ENCODE measurements around the gene ZC3H4. TPM values are rescaled to one million over a fixed set of nuclear protein-coding genes. Genes with fewer than 3 reads are reported as not detected.

ZC3H4 gene
- 111 and 114 TPM in 2 replicates for total RNA-seq

- Mint-ChIP-seq H3K27ac (peak within 1 kb of the TSS; percentile 99), H3K27me3 (ENCODE audit: insufficient read depth) (no peaks in the 10 kb centered on the region), H3K9me3 (no peaks in the 10 kb centered on the region), H3K4me3 (peak within 1 kb of the TSS; percentile 92), H3K36me3 (ENCODE audit: low read depth) (peaks cover 23% of the 10 kb centered on the region), H3K4me1 (ENCODE audit: low read depth) (peaks cover 33% of the 10 kb centered on the region)
- intact Hi-C loops (cut with micrococcal nuclease) = loop anchor here (1.0 to 5.0 kb wide), 9 partner anchors 17 to 632 kb away; partner anchors contain the start of genes CALM3, CCDC9, INAFM1 and NOP53
- DNase-seq (ENCODE audit: low spot score) = peak; percentile 100
Observed at GRCh38 chr19:47112997-47113849, at the start of gene ZC3H4. Gene ZC3H4 (minus strand): TSS chr19:47113776. CDS start chr19:47112584, 1,192 bp downstream.

- peaks cover 28% of the 10 kb centered on the region for H3K36me3 Mint-ChIP-seq (ENCODE audit: low read depth)
- no peaks in the 10 kb centered on the region for H3K9me3 Mint-ChIP-seq
- peaks cover 48% of the 10 kb centered on the region for H3K4me1 Mint-ChIP-seq (ENCODE audit: low read depth)
- no peaks in the 10 kb centered on the region for H3K27me3 Mint-ChIP-seq (ENCODE audit: insufficient read depth)
- no peak overlapping the region for H3K4me3 Mint-ChIP-seq
- DNase-seq (ENCODE audit: low spot score) = no peak
- intact Hi-C loops (cut with micrococcal nuclease) = no loop called here
- H3K27ac Mint-ChIP-seq = no peak overlapping the region
Observed at GRCh38 chr19:47161876-47162489, 48.4 kb upstream of the ZC3H4 start.

- Mint-ChIP-seq H3K4me3 (peak overlapping the region; percentile 81), H3K4me1 (ENCODE audit: low read depth) (peaks cover 51% of the 10 kb centered on the region), H3K27ac (peak overlapping the region; percentile 87), H3K36me3 (ENCODE audit: low read depth) (peaks cover 39% of the 10 kb centered on the region), H3K27me3 (ENCODE audit: insufficient read depth) (no peaks in the 10 kb centered on the region), H3K9me3 (no peaks in the 10 kb centered on the region)
- DNase-seq (ENCODE audit: low spot score) = peak; percentile 29
- intact Hi-C loops (cut with micrococcal nuclease) = loop anchor here (1.0 kb wide), 4 partner anchors 17 to 68 kb away; no protein-coding TSS in a partner anchor
Observed at GRCh38 chr19:47158879-47159503, 45.4 kb upstream of the ZC3H4 start.

GRCh38 chr19:47158367-47158791 lies 44.8 kb upstream of the ZC3H4 start:
- intact Hi-C loops (cut with micrococcal nuclease) = loop anchor here (1.0 kb wide), 1 partner anchor 69 kb away; no protein-coding TSS in a partner anchor
- Mint-ChIP-seq H3K4me1 (ENCODE audit: low read depth) (peaks cover 51% of the 10 kb centered on the region), H3K27ac (peak overlapping the region; percentile 87), H3K4me3 (peak overlapping the region; percentile 81), H3K9me3 (no peaks in the 10 kb centered on the region), H3K36me3 (ENCODE audit: low read depth) (peaks cover 39% of the 10 kb centered on the region), H3K27me3 (ENCODE audit: insufficient read depth) (no peaks in the 10 kb centered on the region)
- no peak for DNase-seq (ENCODE audit: low spot score)

GRCh38 chr19:47157431-47158321 lies 44.1 kb upstream of the ZC3H4 start:
- H3K4me3 Mint-ChIP-seq = peak overlapping the region; percentile 81
- no peaks in the 10 kb centered on the region for H3K27me3 Mint-ChIP-seq (ENCODE audit: insufficient read depth)
- peaks cover 44% of the 10 kb centered on the region for H3K36me3 Mint-ChIP-seq (ENCODE audit: low read depth)
- H3K27ac Mint-ChIP-seq = peak overlapping the region; percentile 90
- no peaks in the 10 kb centered on the region for H3K9me3 Mint-ChIP-seq
- intact Hi-C loops (cut with micrococcal nuclease) = loop anchor here (1.0 kb wide), 2 partner anchors 8 to 70 kb away; no protein-coding TSS in a partner anchor
- peaks cover 57% of the 10 kb centered on the region for H3K4me1 Mint-ChIP-seq (ENCODE audit: low read depth)
- peak; percentile 23 for DNase-seq (ENCODE audit: low spot score)

- intact Hi-C loops (cut with micrococcal nuclease) = loop anchor here (1.0 kb wide), 1 partner anchor 8 kb away; no protein-coding TSS in a partner anchor
- H3K4me3 Mint-ChIP-seq = peak overlapping the region; percentile 81
- H3K27ac Mint-ChIP-seq = peak overlapping the region; percentile 90
- H3K9me3 Mint-ChIP-seq = no peaks in the 10 kb centered on the region
- H3K27me3 Mint-ChIP-seq (ENCODE audit: insufficient read depth) = no peaks in the 10 kb centered on the region
- peak; percentile 29 for DNase-seq (ENCODE audit: low spot score)
- peaks cover 58% of the 10 kb centered on the region for H3K4me1 Mint-ChIP-seq (ENCODE audit: low read depth)
- peaks cover 47% of the 10 kb centered on the region for H3K36me3 Mint-ChIP-seq (ENCODE audit: low read depth)
Observed at GRCh38 chr19:47156861-47157430, 43.4 kb upstream of the ZC3H4 start.

- H3K4me1 Mint-ChIP-seq (ENCODE audit: low read depth) = peaks cover 58% of the 10 kb centered on the region
- no peak overlapping the region for H3K4me3 Mint-ChIP-seq
- H3K27ac Mint-ChIP-seq = no peak overlapping the region
- no peaks in the 10 kb centered on the region for H3K9me3 Mint-ChIP-seq
- intact Hi-C loops (cut with micrococcal nuclease) = no loop called here
- H3K27me3 Mint-ChIP-seq (ENCODE audit: insufficient read depth) = no peaks in the 10 kb centered on the region
- H3K36me3 Mint-ChIP-seq (ENCODE audit: low read depth) = peaks cover 58% of the 10 kb centered on the region
- DNase-seq (ENCODE audit: low spot score) = no peak
Observed at GRCh38 chr19:47155148-47155547, 41.6 kb upstream of the ZC3H4 start.

GRCh38 chr19:47153266-47153665 lies 39.7 kb upstream of the ZC3H4 start:
- intact Hi-C loops (cut with micrococcal nuclease) = no loop called here
- Mint-ChIP-seq H3K4me1 (ENCODE audit: low read depth) (peaks cover 54% of the 10 kb centered on the region), H3K4me3 (no peak overlapping the region)

GRCh38 chr19:47152632-47153031 lies 39.1 kb upstream of the ZC3H4 start:
- no peaks in the 10 kb centered on the region for H3K27me3 Mint-ChIP-seq (ENCODE audit: insufficient read depth)
- H3K9me3 Mint-ChIP-seq = no peaks in the 10 kb centered on the region
- no peak overlapping the region for H3K4me3 Mint-ChIP-seq
- no peak for DNase-seq (ENCODE audit: low spot score)
- peaks cover 61% of the 10 kb centered on the region for H3K36me3 Mint-ChIP-seq (ENCODE audit: low read depth)
- H3K27ac Mint-ChIP-seq = peak overlapping the region; percentile 34
- H3K4me1 Mint-ChIP-seq (ENCODE audit: low read depth) = peaks cover 52% of the 10 kb centered on the region
- intact Hi-C loops (cut with micrococcal nuclease) = no loop called here

More at GRCh38 chr19:47153266-47153665, 39.7 kb upstream of the ZC3H4 start:
- no peaks in the 10 kb centered on the region for H3K27me3 Mint-ChIP-seq (ENCODE audit: insufficient read depth)
- H3K36me3 Mint-ChIP-seq (ENCODE audit: low read depth) = peaks cover 59% of the 10 kb centered on the region
- peak overlapping the region; percentile 64 for H3K27ac Mint-ChIP-seq
- H3K9me3 Mint-ChIP-seq = no peaks in the 10 kb centered on the region
- no peak for DNase-seq (ENCODE audit: low spot score)

GRCh38 chr19:47152205-47152604 lies 38.6 kb upstream of the ZC3H4 start:
- DNase-seq (ENCODE audit: low spot score) = no peak
- Mint-ChIP-seq H3K4me3 (no peak overlapping the region), H3K27me3 (ENCODE audit: insufficient read depth) (no peaks in the 10 kb centered on the region), H3K36me3 (ENCODE audit: low read depth) (peaks cover 59% of the 10 kb centered on the region), H3K4me1 (ENCODE audit: low read depth) (peaks cover 48% of the 10 kb centered on the region), H3K9me3 (no peaks in the 10 kb centered on the region), H3K27ac (no peak overlapping the region)
- intact Hi-C loops (cut with micrococcal nuclease) = no loop called here

GRCh38 chr19:47151627-47152026 lies 38.1 kb upstream of the ZC3H4 start:
- Mint-ChIP-seq H3K36me3 (ENCODE audit: low read depth) (peaks cover 57% of the 10 kb centered on the region), H3K4me1 (ENCODE audit: low read depth) (peaks cover 48% of the 10 kb centered on the region), H3K4me3 (no peak overlapping the region), H3K27me3 (ENCODE audit: insufficient read depth) (no peaks in the 10 kb centered on the region), H3K9me3 (no peaks in the 10 kb centered on the region), H3K27ac (no peak overlapping the region)
- no peak for DNase-seq (ENCODE audit: low spot score)
- intact Hi-C loops (cut with micrococcal nuclease) = no loop called here
